ENCODE data around the gene GCSH. TPM values are rescaled to one million over a fixed set of nuclear protein-coding genes. Genes with fewer than 3 reads are reported as not detected.
A peak's percentile ranks its signal among the peaks of the same experiment; 100 is the strongest.

GCSH gene
- total RNA-seq, 1 donor from 2014 or later: 57.0 TPM

DNA sequence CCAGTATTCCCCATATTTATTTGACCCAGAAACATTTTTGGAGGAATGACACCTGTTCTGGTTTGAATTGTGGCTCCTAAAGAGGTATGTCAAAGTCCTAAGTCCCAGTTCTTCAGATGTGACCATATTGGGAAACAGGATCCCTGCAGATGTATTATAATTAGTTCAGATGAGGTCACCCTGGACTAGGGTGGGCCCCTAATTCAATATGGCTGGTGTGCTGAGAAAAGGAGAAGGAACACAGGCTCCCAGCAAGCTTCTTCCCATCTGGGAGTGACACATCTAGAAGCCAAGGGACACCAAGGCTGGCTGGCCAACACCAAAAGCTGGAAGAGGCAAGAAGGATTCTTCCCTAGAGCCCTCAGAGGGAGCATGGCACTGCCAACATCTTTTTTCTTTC is 3.8 kb upstream of the GCSH start:
- TF ChIP-seq, protein P1, sequence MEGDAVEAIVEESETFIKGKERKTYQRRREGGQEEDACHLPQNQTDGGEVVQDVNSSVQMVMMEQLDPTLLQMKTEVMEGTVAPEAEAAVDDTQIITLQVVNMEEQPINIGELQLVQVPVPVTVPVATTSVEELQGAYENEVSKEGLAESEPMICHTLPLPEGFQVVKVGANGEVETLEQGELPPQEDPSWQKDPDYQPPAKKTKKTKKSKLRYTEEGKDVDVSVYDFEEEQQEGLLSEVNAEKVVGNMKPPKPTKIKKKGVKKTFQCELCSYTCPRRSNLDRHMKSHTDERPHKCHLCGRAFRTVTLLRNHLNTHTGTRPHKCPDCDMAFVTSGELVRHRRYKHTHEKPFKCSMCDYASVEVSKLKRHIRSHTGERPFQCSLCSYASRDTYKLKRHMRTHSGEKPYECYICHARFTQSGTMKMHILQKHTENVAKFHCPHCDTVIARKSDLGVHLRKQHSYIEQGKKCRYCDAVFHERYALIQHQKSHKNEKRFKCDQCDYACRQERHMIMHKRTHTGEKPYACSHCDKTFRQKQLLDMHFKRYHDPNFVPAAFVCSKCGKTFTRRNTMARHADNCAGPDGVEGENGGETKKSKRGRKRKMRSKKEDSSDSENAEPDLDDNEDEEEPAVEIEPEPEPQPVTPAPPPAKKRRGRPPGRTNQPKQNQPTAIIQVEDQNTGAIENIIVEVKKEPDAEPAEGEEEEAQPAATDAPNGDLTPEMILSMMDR (IDR thresholded peaks at IDR 0.05; ENCODE audit: unreplicated experiment): no peak
- H3K27ac Mint-ChIP-seq: no peak overlapping the region
- H3K9me3 Mint-ChIP-seq (ENCODE audit: low read depth): peaks cover 3% of the 10 kb centered on the region

DNA sequence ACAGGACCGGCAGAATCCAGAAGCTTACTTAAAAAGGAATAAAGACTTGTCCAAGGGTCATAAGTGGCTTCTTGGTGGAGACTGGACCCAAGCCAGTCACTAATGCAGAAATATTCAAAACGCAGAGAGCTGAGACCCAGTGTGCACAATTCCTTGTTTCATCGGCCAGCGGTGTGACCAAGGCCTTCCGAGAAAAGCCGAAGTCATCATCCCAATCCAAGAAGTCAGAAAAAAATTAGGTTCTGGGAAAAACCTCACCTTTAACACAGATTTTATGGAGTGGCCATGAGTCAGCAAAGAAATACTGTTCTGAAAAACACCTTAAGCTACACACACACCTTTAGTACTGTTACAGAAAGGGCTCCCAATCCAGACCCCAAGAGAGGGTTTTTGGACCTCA is 1.0 kb upstream of the GCSH start:
- no peak overlapping the region for H3K4me3 Mint-ChIP-seq (ENCODE audit: low read depth)

More for the DNA sequence above, 3.8 kb upstream of the GCSH start:
- Mint-ChIP-seq H3K27me3 (no peaks in the 10 kb centered on the region), H3K4me3 (ENCODE audit: low read depth) (no peak overlapping the region), H3K36me3 (ENCODE audit: insufficient read depth) (no peaks in the 10 kb centered on the region), H3K4me1 (ENCODE audit: low read depth) (peaks cover 3% of the 10 kb centered on the region)
- no peak for DNase-seq (ENCODE audit: low spot score, unreplicated experiment)

DNA sequence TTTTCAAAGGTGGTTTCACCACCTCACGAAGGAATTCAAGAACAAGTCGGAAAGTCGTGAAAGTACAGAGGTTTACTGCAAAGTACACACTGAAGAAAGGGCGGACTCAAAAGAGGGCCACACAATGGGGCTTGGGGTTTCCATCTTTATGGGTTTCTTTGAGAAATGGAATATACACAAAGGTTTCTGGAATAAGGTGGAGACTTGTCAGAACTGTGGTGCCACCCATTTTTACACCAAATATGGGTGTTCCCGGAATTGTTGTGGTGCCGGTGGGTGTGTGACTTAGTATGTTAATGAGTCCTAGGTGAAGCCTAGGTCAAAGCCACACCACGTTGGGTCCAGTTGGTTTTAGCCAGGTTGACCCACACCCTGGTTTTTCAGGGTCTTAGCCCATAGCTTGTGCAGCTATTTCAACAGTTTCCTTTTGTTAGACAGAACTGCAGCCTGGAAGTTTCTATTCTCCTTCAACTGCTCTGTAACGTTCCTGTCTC is 567 bp upstream of the GCSH start:
- TF ChIP-seq, protein P1 (IDR thresholded peaks at IDR 0.05; ENCODE audit: unreplicated experiment): no peak
- H3K27me3 Mint-ChIP-seq: no peaks in the 10 kb centered on the region

More for the DNA sequence above, 1.0 kb upstream of the GCSH start:
- peaks cover 7% of the 10 kb centered on the region for H3K4me1 Mint-ChIP-seq (ENCODE audit: low read depth)
- TF ChIP-seq, protein P1 (IDR thresholded peaks at IDR 0.05; ENCODE audit: unreplicated experiment): no peak
- no peak for DNase-seq (ENCODE audit: low spot score, unreplicated experiment)
- H3K27me3 Mint-ChIP-seq: no peaks in the 10 kb centered on the region
- H3K27ac Mint-ChIP-seq: no peak overlapping the region
- H3K9me3 Mint-ChIP-seq (ENCODE audit: low read depth): peaks cover 3% of the 10 kb centered on the region
- no peaks in the 10 kb centered on the region for H3K36me3 Mint-ChIP-seq (ENCODE audit: insufficient read depth)

DNA sequence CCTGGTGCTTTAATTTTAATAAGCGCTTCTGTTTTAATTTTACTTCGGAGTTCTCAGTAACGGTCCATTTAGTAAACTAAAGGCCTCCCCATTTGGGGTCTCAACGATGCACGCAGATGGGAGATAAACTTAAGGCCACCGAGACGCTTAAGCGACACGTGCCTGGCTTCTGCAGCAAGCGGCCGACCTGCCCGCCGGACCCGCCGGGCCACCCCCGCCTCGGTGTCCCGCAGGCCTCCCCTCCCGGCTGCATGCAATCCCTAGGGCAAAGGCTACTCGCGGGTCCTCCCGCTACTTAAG is 592 bp downstream of the GCSH start:
- no peak overlapping the region for H3K27ac Mint-ChIP-seq
- H3K36me3 Mint-ChIP-seq (ENCODE audit: insufficient read depth): peaks cover 1% of the 10 kb centered on the region
- DNase-seq (ENCODE audit: low spot score, unreplicated experiment): no peak
- H3K4me1 Mint-ChIP-seq (ENCODE audit: low read depth): peaks cover 7% of the 10 kb centered on the region
- no peaks in the 10 kb centered on the region for H3K27me3 Mint-ChIP-seq
- peak overlapping the region; percentile 77 for H3K4me3 Mint-ChIP-seq (ENCODE audit: low read depth)
- peaks cover 3% of the 10 kb centered on the region for H3K9me3 Mint-ChIP-seq (ENCODE audit: low read depth)
- TF ChIP-seq, protein P1 (IDR thresholded peaks at IDR 0.05; ENCODE audit: unreplicated experiment): no peak

More for the DNA sequence above, 567 bp upstream of the GCSH start:
- peak overlapping the region; percentile 69 for H3K4me3 Mint-ChIP-seq (ENCODE audit: low read depth)
- no peak for DNase-seq (ENCODE audit: low spot score, unreplicated experiment)
- H3K9me3 Mint-ChIP-seq (ENCODE audit: low read depth): peaks cover 3% of the 10 kb centered on the region
- H3K36me3 Mint-ChIP-seq (ENCODE audit: insufficient read depth): peaks cover 1% of the 10 kb centered on the region
- peaks cover 7% of the 10 kb centered on the region for H3K4me1 Mint-ChIP-seq (ENCODE audit: low read depth)
- peak overlapping the region; percentile 38 for H3K27ac Mint-ChIP-seq

DNA sequence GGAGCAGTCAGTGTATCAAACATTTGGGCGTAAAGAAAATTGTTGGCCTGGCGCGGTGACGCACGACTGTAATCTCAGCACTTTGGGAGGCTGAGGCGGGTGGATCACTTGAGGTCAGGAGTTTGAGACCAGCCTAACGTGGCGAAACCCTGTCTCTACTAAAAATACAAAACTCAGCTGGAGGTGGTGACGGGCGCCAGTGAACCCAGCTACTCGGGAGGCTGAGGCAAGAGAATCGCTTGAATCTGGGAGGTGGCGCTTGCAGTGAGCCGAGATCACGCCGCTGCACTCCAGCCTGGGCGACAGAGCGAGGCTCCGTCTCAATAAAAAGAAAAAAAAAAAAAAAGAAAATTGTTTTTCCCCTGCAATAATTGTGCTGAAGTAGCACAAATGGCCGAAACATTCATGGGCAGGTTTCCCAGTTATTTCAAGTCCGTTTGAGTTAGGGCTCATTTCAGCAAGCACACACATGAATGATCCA is 1.4 kb downstream of the GCSH start:
- Mint-ChIP-seq H3K27me3 (no peaks in the 10 kb centered on the region), H3K27ac (peak overlapping the region; percentile 20)

More for the DNA sequence above, 1.4 kb downstream of the GCSH start:
- Mint-ChIP-seq H3K36me3 (ENCODE audit: insufficient read depth) (peaks cover 3% of the 10 kb centered on the region), H3K4me1 (ENCODE audit: low read depth) (peaks cover 7% of the 10 kb centered on the region), H3K4me3 (ENCODE audit: low read depth) (peak overlapping the region; percentile 77), H3K9me3 (ENCODE audit: low read depth) (peaks cover 3% of the 10 kb centered on the region)
- DNase-seq (ENCODE audit: low spot score, unreplicated experiment): no peak
- TF ChIP-seq, protein P1 (IDR thresholded peaks at IDR 0.05; ENCODE audit: unreplicated experiment): no peak
